ENCODE measurements around the gene LTB. TPM values are rescaled to one million over a fixed set of nuclear protein-coding genes. Genes with fewer than 3 reads are reported as not detected.

LTB gene
- total and polyA plus RNA-seq, 2 of the 13 experiments (the other 11 are each of a cell fraction or from before 2014, with no cell fraction given): 0.09 to 0.22 TPM

DNA sequence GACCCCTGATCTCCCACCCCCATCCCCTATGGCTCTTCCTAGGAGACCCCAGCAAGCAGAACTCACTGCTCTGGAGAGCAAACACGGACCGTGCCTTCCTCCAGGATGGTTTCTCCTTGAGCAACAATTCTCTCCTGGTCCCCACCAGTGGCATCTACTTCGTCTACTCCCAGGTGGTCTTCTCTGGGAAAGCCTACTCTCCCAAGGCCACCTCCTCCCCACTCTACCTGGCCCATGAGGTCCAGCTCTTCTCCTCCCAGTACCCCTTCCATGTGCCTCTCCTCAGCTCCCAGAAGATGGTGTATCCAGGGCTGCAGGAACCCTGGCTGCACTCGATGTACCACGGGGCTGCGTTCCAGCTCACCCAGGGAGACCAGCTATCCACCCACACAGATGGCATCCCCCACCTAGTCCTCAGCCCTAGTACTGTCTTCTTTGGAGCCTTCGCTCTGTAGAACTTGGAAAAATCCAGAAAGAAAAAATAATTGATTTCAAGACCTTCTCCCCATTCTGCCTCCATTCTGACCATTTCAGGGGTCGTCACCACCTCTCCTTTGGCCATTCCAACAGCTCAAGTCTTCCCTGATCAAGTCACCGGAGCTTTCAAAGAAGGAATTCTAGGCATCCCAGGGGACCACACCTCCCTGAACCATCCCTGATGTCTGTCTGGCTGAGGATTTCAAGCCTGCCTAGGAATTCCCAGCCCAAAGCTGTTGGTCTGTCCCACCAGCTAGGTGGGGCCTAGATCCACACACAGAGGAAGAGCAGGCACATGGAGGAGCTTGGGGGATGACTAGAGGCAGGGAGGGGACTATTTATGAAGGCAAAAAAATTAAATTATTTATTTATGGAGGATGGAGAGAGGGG, 8.8 kb downstream of the LTB start:
- in situ Hi-C loops (cut with HindIII; ENCODE audit: extremely low pct_ligation_motif_present, low pct_unique_long_range_greater_than_20kb): no loop called here
- TF ChIP-seq ZNF331 (CRISPR knock-in tag; IDR thresholded peaks at IDR 0.05): no peak
- TF ChIP-seq ZNF614 (CRISPR knock-in tag; IDR thresholded peaks at IDR 0.05; ENCODE audit: borderline replicate concordance): no peak
- no peak for TF ChIP-seq ZNF382 (CRISPR knock-in tag; IDR thresholded peaks at IDR 0.05; ENCODE audit: borderline replicate concordance)
- no peak for TF ChIP-seq TCF7L2 (IDR thresholded peaks at IDR 0.05; ENCODE audit: low read depth, low read length)
- TF ChIP-seq CEBPG (CRISPR knock-in tag; IDR thresholded peaks at IDR 0.05): no peak
- no peak for TF ChIP-seq RBM39 (IDR thresholded peaks at IDR 0.05; ENCODE audit: low read depth, low read length, poor library complexity, severe bottlenecking)
- no peak for TF ChIP-seq FOSL2 (CRISPR knock-in tag; IDR thresholded peaks at IDR 0.05)
- TF ChIP-seq DNMT3B (CRISPR knock-in tag; conservative IDR thresholded peaks at IDR 0.05): no peak
- TF ChIP-seq ZNF251 (CRISPR knock-in tag; IDR thresholded peaks at IDR 0.05): no peak
- no peak for TF ChIP-seq ZNF431 (CRISPR knock-in tag; IDR thresholded peaks at IDR 0.05; ENCODE audit: borderline replicate concordance, low read depth)
- TF ChIP-seq, protein P1, sequence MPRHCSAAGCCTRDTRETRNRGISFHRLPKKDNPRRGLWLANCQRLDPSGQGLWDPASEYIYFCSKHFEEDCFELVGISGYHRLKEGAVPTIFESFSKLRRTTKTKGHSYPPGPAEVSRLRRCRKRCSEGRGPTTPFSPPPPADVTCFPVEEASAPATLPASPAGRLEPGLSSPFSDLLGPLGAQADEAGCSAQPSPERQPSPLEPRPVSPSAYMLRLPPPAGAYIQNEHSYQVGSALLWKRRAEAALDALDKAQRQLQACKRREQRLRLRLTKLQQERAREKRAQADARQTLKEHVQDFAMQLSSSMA (CRISPR knock-in tag; IDR thresholded peaks at IDR 0.05): no peak
- intact Hi-C loops (cut with micrococcal nuclease; ENCODE audit: unreplicated experiment): no loop called here
- Histone ChIP-seq H4K20me1 (ENCODE audit: insufficient read depth, low read length) (no peaks in the 10 kb centered on the region), H3K36me3 (replicated peaks in 1 of 2; ENCODE audit: control insufficient read depth in 1 of 2, insufficient read depth in 2 of 2, low read length in 2 of 2) (no peaks in the 10 kb centered on the region), H3K27me3 (ENCODE audit: control insufficient read depth in 1 of 2, insufficient read depth in 2 of 2, low read length in 2 of 2) (peaks cover 20 to 85% of the 10 kb centered on the region in 2 experiments), H3K9ac (ENCODE audit: insufficient read depth, low read depth, low read length) (no peak overlapping the region), H3K4me2 (ENCODE audit: low read depth, low read length) (no peak overlapping the region), H3K79me2 (ENCODE audit: insufficient read depth, low read length) (no peaks in the 10 kb centered on the region), H3K4me1 (ENCODE audit: insufficient read depth, low read length) (no peaks in the 10 kb centered on the region), H2AFZ (ENCODE audit: low read length) (no peak overlapping the region), H3K9me3 (ENCODE audit: low read length) (no peaks in the 10 kb centered on the region), H3K27ac (ENCODE audit: extremely low read length, insufficient read depth, low read length) (no peak overlapping the region), H3K4me3 (replicated peaks in 1 of 3; ENCODE audit: insufficient read depth in 1 of 3, low read depth in 2 of 3, low read length in 3 of 3) (no peak overlapping the region)
- WGBS (ENCODE audit: low lambda C conversion rate): 26% methylated on average over 9 of the region's 9 CpGs
- no peak for DNase-seq (ENCODE audit: low spot score)
- no TSS peak for BruUV-seq (replicated peaks)
- no peak for FAIRE-seq
- CTCF ChIA-PET (ENCODE audit: low intra/inter-chr PET ratio, low total read pairs): no interaction called here
- POLR2A ChIA-PET: interaction anchor here (0.9 to 1.9 kb wide), 4 partner anchors 10 to 78 kb away, joined by 3 to 8 read pairs (median 4); partner anchors contain the start of genes DDX39B and NFKBIL1
- ATAC-seq: no peak
